ENCODE data around the gene LGALS3.
"Not testable (repeated sequence)": the region's sequence is repeated elsewhere in the genome, so short reads cannot be mapped to it uniquely, and the experiment has no call there.

The LGALS3 gene

GRCh38 chr14:55129086-55129427 lies at the start of gene LGALS3:
Gene LGALS3 (plus strand): TSS chr14:55129252. CDS start chr14:55137374, 8,122 bp downstream.
- no peak for DNase-seq (ENCODE audit: low read depth in 2 of 2)

GRCh38 chr14:55079961-55080360 lies 49.1 kb upstream of the LGALS3 start:
- not testable (repeated sequence) for DNase-seq (ENCODE audit: low read depth in 2 of 2)

GRCh38 chr14:55084401-55085059 lies 44.5 kb upstream of the LGALS3 start:
- DNase-seq (ENCODE audit: low read depth in 2 of 2): no peak

- no peak for DNase-seq (ENCODE audit: low read depth in 2 of 2)
These were observed 43.9 kb upstream of the LGALS3 start for GRCh38 chr14:55085060-55085660.

GRCh38 chr14:55086938-55087337 lies 42.1 kb upstream of the LGALS3 start:
- DNase-seq (ENCODE audit: low read depth in 2 of 2): no peak

GRCh38 chr14:55088356-55088755 lies 40.7 kb upstream of the LGALS3 start:
- DNase-seq (ENCODE audit: low read depth in 2 of 2): no peak

GRCh38 chr14:55092341-55092740 lies 36.7 kb upstream of the LGALS3 start:
- DNase-seq (ENCODE audit: low read depth in 2 of 2): no peak

GRCh38 chr14:55094292-55095157 lies 34.5 kb upstream of the LGALS3 start:
- DNase-seq (ENCODE audit: low read depth in 2 of 2): no peak

- DNase-seq (ENCODE audit: low read depth in 2 of 2): no peak
These were observed 31.0 kb upstream of the LGALS3 start for GRCh38 chr14:55097881-55098560.

GRCh38 chr14:55098561-55098898 lies 30.5 kb upstream of the LGALS3 start:
- no peak for DNase-seq (ENCODE audit: low read depth in 2 of 2)

GRCh38 chr14:55099756-55100155 lies 29.3 kb upstream of the LGALS3 start:
- no peak for DNase-seq (ENCODE audit: low read depth in 2 of 2)

GRCh38 chr14:55101698-55102097 lies 27.4 kb upstream of the LGALS3 start:
- no peak for DNase-seq (ENCODE audit: low read depth in 2 of 2)

GRCh38 chr14:55102141-55102621 lies 26.9 kb upstream of the LGALS3 start:
- no peak for DNase-seq (ENCODE audit: low read depth in 2 of 2)

GRCh38 chr14:55103005-55103640 lies 25.9 kb upstream of the LGALS3 start:
- DNase-seq (ENCODE audit: low read depth in 2 of 2): no peak

GRCh38 chr14:55103971-55104954 lies 24.8 kb upstream of the LGALS3 start:
- DNase-seq (ENCODE audit: low read depth in 2 of 2): no peak

GRCh38 chr14:55105991-55106390 lies 23.1 kb upstream of the LGALS3 start:
- no peak for DNase-seq (ENCODE audit: low read depth in 2 of 2)

GRCh38 chr14:55107766-55108554 lies 21.1 kb upstream of the LGALS3 start:
- DNase-seq (ENCODE audit: low read depth in 2 of 2): no peak

GRCh38 chr14:55109836-55110235 lies 19.2 kb upstream of the LGALS3 start:
- no peak for DNase-seq (ENCODE audit: low read depth in 2 of 2)

GRCh38 chr14:55111122-55111708 lies 17.8 kb upstream of the LGALS3 start:
- no peak for DNase-seq (ENCODE audit: low read depth in 2 of 2)

Data from stimulated activated CD8-positive, alpha-beta memory T cell treated with anti-CD3 and anti-CD28 coated beads, Interleukin-2, amount 100 ng/mL, for 1 hour (primary cell).